HG03520 (cell line): ENCODE measurements around the gene NCKIPSD.
"Not testable (repeated sequence)": the region's sequence is repeated elsewhere in the genome, so short reads cannot be mapped to it uniquely, and the experiment has no call there.

Experiments used
- ATAC-seq: cut with Tn5 transposase; IDR thresholded peaks from one replicate; pipeline ENCODE4 v1.9.1; 2021; ENCODE audit warnings: mild to moderate bottlenecking, moderate library complexity; ENCODE audit not compliant: unreplicated experiment

Gene NCKIPSD

DNA sequence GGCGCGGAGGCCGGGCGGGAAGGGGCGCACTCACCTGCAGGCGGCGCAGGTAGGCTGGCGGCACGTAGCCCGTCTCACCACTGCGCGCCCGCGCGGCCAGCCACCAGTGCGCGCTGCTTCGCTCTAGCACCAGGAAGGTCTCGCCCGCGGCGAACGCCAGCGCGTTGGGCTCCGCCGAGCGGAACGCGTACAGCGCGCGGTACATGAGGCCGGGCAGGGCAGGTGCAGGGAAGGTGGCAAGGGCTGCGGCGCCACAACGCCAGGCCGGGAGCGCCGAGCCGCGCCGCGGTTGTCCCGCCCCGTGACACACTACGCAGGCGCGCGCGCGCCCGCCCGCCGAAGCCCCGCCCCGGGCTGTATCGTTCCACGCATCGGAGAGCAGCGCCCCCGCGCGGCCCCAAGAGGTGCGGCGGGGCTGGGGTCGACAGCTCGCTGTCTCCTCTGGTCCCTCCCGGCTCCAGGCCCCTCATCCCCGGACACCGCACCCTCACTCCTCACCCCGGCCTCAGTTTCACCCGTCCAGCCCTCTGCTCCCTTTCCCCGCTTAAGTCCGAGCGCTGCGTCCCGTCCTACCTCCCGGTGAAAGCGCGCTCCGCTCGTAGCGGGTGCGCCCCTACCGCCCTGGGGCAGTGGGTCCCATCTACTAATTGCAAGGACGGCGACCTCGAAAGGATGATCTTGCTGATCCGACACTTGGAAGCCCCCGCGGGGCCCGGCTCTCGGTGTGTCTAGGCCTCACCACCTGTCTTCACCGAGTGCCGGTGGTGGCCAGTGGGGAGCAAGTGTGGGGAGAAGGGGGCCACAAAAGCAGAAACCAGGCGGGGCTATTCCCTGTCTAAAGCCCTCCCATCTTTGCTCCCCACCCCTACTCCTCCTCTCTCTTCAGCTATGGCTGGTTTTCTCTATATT lies at the start of gene NCKIPSD:
TSS of gene NCKIPSD (minus strand) at position 313 of the 909 bp plus-strand sequence. CDS start at position 205, 108 bp downstream.
- peak; percentile 74 for ATAC-seq

DNA sequence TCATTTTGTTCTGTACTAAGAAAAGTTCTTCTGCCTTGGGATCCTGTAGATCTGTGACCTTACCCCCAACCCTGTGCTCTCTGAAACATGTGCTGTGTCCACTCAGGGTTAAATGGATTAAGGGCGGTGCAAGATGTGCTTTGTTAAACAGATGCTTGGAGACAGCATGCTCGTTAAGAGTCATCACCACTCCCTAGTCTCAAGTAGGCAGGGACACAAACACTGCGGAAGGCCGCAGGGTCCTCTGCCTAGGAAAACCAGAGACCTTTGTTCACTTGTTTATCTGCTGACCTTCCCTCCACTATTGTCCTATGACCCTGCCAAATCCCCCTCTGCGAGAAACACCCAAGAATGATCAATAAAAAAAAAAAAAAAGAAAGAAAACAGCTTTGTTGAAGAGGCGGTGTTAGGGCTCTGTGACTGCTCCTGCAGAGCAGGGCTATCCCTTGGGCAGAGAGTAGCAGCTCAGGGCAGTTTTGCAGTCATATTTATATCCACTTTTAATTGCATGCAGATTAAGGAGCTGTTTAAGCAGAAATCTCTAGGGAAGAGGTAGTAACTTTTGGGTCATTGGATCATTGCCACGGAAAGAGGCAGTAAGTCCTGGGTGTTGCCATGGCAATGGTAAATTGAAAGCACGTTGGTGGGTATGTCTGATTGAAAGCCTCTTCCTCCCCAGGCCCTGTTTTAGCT lies 49.5 kb upstream of the NCKIPSD start:
- not testable (repeated sequence) for ATAC-seq

DNA sequence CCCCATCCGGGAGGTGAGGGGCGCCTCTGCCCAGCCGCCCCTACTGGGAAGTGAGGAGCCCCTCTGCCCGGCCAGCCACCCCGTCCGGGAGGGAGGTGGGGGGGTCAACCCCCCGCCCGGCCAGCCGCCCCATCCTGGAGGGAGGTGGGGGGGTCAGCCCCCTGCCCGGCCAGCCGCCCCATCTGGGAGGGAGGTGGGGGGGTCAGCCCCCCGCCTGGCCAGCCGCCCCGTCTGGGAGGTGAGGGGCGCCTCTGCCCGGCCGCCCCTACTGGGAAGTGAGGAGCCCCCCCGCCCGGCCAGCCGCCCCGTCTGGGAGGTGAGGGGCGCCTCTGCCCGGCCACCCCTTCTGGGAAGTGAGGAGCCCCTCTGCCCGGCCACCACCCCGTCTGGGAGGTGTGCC lies 48.8 kb upstream of the NCKIPSD start:
- ATAC-seq, result not testable (repeated sequence)

- ATAC-seq, result not testable (repeated sequence)
Observed at GRCh38 chr3:48733752-48734518, 48.2 kb upstream of the NCKIPSD start.

DNA sequence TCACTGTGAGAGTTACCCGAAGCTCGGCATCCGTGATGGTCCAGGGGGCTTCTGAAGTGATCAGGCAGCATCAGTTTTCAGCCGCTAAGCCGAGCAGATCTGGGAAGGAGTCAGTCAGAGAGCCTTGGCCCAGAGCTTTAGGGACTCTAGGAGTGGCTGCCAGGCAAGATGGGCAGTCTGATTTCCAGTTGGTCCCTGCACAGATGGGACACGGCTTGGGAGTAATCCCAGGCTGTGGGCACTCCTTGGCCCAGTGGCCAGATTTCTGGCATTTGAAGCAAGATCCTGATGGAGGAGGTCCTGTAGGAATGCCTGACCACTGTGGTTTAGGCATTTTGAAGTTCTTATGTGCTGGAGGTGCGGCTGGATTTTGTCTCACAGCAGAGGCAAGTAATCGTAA lies 41.8 kb upstream of the NCKIPSD start:
- ATAC-seq, result no peak

- ATAC-seq, result not testable (repeated sequence)
Observed at GRCh38 chr3:48725185-48725855, 39.6 kb upstream of the NCKIPSD start.

GRCh38 chr3:48723725-48724124 lies 38.0 kb upstream of the NCKIPSD start:
- no peak for ATAC-seq

DNA sequence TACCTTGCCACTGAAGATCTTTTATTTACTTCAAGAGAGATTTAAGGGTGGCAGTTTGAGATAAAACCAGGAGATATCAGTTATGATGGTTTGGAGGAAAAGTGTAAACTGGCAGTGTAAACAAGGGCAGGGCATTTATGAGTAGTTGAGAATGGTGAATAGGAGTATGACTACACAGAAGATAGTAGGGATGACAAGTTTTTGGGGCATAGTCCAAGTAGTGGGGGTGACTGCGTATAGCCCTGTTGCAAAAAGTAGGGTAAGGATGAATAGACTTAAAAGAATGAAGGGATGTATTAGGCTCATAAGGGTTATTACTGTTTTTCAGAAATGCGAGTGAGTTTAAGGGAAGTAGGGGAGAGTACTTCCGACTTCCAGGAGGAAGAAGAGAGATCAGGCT lies 37.6 kb upstream of the NCKIPSD start:
- not testable (repeated sequence) for ATAC-seq

GRCh38 chr3:48716982-48717746 lies 31.4 kb upstream of the NCKIPSD start, which contains the start of gene IP6K2:
IP6K2 (minus strand) TSS chr3:48717221; CDS start chr3:48695291, 21,930 bp downstream.
- peak; percentile 97 for ATAC-seq

DNA sequence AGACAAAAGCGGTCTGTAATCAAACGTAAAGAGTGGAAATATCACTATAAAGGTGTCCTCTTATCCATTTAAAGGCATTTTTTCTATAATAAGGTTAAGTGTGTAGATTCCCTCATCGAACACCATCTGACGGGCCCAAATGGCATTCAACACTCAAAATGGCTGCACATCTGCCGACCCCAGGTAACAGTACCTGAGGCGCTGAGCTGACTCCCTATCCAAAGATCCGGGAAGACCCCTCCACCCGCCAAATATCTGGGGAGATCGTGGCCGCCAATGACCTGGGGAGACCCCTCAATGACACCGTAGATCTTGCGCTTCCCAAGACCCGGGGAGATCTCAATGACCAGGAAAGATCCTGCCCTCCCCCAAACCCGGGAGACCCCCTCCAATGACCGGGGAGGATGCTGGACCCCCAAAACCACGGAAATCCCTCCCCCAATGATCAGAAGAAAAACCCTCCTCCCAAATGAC lies 30.8 kb upstream of the NCKIPSD start:
- no peak for ATAC-seq

GRCh38 chr3:48715174-48715800 lies 29.6 kb upstream of the NCKIPSD start:
- no peak for ATAC-seq

GRCh38 chr3:48711727-48712126 lies 26.0 kb upstream of the NCKIPSD start:
- no peak for ATAC-seq

- ATAC-seq, result no peak
Observed at GRCh38 chr3:48709051-48709461, 23.3 kb upstream of the NCKIPSD start.

DNA sequence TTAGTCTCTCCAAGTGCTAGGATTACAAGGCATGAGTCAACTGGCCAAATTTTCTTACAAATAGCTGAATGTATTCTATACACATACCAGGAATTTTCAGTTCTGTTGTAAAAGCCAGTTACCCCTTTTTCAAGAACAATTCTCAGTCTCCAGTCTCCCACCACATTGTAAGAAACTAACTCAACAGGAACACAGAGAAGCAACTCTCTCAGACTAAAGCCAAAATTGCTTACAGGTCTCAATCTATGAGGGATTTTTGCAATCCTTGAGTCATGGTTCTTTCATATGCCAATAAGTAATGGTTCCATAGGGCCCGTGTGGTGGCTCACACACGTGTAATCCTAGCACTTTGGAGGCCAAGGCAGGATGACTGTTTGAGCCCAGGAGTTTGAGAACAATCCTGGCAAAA lies 22.8 kb upstream of the NCKIPSD start:
- ATAC-seq, result no peak

DNA sequence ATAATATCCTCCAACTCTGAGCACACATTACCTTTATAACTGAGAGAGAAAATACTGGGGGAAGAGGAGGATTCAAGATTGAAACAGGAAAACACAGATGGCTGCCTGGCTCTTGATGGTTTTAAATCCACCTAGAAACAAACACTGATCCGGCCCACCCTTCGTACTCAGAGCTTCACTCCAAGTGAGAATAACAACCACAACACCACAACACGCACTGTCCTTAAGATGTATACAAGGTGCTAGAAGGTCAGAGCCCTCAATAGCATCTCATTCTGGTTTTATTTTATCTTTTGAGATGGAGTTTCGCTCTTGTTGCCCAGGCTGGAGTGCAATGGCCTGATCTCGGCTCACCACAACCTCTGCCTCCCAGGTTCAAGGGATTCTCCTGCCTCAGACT lies 21.4 kb upstream of the NCKIPSD start:
- no peak for ATAC-seq

- ATAC-seq, result no peak
Observed at GRCh38 chr3:48702320-48702920, 16.7 kb upstream of the NCKIPSD start.

GRCh38 chr3:48700731-48701405 lies 15.2 kb upstream of the NCKIPSD start:
- ATAC-seq, result no peak

DNA sequence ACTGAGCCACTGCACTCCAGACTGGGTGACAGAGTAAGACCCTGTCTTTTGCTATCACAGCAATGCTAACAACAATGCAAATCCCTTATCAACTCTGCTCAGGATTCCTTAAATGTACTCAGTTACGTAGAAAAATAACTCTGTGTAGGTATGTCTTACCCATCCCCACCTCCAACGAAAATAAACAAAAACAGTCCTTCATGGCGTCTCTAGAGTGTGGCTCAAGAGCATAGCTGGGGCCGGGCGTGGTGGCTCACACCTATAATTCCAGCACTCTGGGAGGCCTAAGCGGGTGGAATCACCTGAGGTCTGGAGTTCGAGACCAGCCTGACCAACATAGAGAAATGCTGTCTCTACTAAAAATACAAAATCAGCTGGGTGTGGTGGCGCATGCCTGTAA lies 13.2 kb upstream of the NCKIPSD start:
- ATAC-seq, result no peak
